RPMI7951 (cell line): ENCODE data around the gene SYNPO2L. TPM values are rescaled to one million over a fixed set of nuclear protein-coding genes. Genes with fewer than 3 reads are reported as not detected.
"Not testable (repeated sequence)": the region's sequence is repeated elsewhere in the genome, so short reads cannot be mapped to it uniquely, and the experiment has no call there.

Experiments
- DNase-seq: peaks from one replicate; pipeline ENCODE4 v3.0.0-alpha.2; 2012; ENCODE audit warnings: low read depth
- total RNA-seq: library from RNA; depleted of rRNA; stranded (reverse); fragments of >200 nt; shearing (Covaris generic); gene quantifications from 2 replicates; pipeline ENCODE4 v1.2.3, GENCODE V29; 2014

Gene SYNPO2L
- total RNA-seq, 1 experiment from 2014 or later: not detected

DNA sequence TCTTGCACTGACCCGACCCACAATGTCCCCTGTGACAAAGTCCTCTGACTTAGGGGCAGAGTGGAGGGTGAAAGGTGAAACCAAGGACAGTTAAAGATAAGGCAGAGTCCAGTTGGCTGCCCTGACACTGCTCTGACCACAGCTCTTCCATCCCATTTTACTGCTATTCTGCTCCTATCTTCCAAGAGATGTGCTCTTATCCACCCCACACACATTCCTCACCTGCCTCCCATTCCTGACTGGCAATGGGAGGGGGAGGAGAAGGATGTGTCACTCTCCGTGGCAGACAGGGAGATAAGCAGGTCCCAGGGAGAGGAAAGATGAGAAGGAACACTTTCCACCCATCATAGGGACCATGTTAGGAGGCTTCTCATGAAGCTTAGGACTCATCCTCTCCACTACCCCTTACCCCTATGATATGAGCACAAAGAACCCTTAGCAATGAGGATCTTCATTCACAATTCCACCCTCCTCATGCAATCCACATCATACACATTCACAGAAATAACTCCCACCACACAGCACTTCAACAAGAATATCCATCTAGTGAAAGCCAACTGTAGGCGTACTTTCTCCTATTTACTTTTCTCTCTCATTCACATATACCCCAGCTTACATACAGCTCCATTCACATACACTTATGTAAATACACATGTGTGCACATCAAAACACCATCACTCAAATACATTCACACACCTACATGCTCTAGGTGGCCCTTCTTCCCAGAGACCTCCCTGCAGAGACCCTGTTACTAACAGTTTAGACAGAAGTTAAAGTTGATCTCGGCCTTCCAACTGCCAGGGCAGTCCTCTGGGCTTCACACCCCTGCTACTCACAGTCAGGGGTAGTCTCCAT is 6.6 kb downstream of the SYNPO2L start:
- no peak for DNase-seq

DNA sequence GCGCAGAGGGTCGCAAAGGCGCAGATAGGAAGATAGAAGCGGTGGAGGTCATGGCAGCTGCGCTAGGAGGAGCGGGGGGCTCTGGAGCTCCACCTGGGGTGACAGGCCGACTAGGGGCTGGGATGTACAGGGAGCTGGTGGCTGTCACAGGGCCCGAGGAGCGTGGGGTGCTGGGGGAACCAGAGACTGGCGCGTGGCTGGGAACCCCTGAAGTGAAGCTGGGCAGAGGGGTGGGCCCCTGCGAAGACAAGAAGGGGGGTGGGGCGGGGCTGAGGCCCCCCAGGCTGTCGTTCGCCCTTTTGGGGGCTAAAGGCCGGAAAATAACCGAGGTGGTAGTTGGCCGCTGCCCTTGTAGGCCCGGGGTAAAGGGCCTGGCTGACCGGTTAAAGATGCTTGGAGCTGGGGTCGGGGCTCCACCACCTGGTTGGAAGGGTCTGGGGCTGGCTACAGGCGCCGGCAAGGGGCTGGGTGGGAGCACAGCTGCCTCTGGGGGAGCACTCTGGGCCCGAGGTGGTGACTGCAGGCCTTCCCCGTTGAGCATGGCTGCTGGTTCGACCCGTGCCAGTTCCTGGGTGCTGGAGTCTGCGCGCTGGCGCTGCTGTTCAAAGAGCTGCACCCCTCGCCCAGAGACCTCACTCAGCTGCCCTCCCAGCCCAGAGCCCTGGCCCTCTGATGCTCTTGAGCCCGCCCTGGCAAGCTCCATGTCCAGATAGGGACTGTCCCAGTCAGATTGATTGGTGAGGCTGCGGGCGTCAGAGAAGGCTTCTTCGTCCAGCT is 7.8 kb downstream of the SYNPO2L start:
- DNase-seq: no peak

DNA sequence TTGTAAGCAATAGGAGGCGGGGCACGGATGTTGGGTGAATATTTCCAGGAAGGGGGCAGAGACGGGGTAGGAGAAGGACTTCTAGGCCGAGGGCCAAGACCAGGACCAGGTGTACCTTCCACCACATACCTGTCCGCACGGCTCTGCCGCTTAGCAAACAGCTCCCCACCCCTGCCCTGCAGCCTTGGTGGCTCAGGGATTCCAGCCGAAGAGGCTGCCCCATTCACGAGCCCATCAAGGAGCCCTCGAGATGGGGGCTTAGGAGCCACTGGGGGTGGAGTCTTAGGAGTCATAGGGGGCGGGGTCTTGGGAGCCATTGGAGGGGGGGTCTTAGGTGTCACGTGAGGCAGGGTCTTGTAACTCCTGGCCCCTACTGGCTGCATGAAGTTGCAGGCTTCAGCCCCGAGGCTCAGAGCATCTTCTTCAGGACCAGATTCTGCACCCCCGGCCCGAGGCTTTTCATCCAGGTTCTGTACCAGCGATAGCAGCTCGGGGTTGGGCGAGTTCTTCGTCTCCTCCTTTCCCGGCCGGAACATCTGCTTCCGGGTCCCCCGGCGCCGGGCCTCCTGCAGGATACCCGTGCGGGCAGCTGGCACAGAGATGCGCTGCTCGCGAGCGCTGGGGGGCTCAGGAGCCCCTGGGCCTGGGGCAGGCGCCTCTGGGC is 8.5 kb downstream of the SYNPO2L start:
- no peak for DNase-seq

DNA sequence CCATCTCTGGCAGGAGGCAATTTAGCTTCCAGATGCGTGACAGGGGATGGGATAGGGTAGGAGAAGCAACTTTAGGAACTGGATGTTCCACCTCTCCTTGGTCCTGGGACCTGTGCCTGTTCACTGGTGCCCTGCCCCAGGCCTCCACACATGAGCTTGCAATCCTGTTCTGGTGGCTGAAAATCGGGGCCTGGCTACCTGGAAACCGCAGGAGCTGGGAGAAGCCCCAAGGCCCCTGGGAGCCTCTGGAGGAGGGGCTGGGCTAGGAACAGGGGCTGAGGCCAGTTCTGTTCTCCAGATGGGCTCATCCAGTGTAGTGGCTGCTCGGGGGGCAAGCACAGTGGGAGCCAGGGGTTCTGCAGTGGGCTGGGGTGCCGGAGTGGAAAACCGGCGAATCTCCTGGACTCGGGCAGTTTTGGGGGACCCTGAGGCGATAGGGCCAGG is 9.2 kb downstream of the SYNPO2L start:
- DNase-seq: no peak

DNA sequence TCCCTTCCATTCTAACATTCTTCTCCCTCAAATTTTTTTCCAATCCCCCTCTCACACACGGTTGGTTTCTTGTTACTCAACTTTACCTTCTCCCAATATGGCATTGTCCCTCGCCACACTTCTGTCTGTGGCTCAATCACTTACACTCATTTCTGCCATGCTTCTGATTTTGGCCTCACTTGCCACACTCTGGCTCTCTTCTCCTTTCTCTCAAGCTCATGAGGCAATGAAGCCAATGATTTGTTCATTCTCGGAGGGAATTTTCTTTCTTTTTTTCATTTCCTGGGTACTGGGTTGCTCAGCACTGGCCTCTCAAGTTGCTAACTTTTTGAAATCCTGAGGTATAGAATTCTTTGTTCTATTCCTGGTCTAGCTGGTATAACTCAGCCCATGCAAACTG is 10.6 kb downstream of the SYNPO2L start:
- no peak for DNase-seq

DNA sequence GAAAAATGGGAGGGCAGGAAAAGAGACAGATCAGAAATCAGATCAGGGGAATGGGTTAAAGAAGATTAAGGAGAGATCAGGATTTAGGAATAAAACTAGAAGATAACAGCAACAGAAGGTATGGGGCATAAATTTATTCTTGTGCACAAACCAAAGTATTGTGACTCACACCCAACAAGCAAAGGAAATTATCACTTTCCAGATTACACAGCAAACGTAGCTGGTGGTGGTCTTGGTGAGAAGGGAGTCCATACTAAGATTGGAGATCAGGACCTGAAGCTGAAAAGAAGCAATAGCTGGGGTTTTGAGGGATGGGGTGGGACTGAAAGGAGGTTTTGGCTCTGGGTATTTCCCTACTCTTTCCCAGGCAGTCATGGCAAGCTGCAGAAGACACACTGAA is 11.1 kb downstream of the SYNPO2L start:
- no peak for DNase-seq

DNA sequence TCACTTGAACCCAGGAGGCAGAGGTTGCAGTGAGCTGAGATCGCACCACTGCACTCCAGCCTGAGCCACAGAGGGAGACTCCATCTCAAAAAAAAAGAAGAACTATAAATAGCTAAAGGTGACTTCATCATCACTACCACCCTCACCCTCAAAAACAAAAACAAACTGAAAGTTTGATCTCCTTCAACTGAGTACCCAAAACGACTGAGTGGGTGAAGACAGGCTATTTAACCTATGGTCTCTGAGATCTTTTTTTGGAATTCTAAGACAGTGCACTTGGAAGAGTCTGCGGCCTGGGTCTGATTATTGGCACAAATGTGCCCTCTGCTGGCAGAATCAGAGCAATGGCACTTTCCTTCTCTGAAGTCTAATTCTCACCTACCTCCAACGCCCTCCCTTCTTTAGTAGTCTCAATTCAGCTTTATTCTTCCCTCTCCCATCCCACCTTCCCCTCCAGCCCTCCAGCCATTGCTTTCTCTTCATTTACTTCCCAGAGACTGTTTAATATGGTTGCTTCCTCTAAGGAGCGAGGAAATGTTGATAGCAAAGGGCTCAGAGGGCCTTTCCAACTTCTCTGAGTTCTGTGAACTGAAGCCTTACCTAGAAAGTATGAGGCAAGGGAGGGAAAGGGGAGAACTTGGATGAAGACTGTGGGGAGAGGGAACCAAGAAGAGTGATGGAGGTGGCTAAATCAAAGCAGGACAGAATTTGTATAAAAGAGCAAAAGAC is 11.7 kb downstream of the SYNPO2L start:
- peak; percentile 56 for DNase-seq

DNA sequence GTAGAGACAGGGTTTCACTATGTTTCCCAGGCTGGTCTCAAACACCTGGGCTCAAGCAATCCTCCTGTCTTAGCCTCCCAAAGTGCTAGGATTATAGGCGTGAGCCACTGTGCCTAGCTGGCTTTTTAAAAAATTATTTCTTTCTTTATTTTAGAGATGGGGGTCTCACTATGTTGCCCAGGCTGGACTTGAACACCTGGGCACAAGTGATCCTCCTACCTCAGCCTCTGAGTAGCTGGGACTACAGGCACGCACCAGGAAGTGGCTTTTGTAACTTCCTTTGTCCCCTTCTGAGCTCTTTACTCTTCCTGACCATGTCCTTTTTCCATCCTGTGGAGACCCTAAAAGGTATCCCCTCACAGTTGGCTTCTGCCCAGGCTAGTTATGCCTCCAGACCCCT is 12.5 kb downstream of the SYNPO2L start:
- DNase-seq: no peak

DNA sequence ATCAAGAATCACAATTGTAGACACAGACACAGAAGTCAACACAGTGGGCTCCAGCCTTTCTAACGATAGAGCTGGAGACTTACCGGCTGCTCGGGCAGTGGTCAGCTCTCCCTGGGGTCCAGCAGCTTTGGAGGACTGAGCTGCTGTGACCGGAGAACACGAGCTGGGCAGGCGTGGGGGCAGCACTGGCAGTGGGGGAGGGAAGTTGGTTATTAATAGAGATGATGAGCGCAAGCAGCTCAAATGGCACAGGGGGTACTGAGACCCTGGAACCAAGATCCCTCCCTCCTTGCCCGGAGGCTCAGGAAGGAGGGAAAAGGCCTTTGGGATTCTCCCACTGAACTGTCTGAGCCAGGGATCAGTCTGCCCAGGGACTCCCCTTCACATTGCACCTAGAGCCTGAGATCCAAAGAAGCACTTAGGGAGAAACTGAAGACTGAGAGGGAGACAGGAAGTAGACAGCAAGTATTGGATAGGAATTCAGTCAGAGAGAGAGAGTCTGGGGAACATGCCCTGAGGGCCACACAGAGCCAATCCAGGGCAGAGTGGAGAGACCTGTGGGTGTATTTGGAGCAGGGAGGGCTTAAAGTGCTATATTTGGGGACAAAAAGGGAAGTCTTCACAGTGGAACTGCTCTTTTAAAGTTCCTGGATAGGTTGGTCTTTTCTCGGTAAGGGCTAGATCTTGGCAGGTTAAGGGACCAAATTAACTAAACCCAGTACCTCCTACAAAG is 14.3 kb downstream of the SYNPO2L start, which contains the start of gene MYOZ1:
Gene MYOZ1 (minus strand): TSS at position 147 of the 733 bp plus-strand sequence. CDS start 1,457 bp downstream, outside the sequence.
- DNase-seq: peak; percentile 36

DNA sequence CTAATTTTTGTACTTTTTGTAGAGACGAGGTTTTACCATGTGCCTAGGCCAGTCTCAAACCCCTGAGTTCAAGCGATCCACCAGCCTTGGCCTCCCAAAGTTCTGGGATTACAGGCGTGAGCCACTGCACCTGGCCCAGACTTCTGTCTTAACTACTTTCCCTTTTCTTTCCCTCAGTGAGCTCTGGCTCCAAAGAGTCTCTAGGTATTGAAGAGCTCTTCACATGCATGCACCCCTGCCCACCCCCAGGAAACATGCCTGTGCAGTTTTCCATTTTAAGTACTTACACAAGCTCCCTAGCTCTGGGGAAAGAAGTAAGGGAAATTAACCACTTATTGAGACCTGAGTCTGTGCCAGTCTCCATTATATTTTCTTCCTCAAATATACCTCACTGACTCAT is 16.5 kb downstream of the SYNPO2L start:
- DNase-seq: no peak

DNA sequence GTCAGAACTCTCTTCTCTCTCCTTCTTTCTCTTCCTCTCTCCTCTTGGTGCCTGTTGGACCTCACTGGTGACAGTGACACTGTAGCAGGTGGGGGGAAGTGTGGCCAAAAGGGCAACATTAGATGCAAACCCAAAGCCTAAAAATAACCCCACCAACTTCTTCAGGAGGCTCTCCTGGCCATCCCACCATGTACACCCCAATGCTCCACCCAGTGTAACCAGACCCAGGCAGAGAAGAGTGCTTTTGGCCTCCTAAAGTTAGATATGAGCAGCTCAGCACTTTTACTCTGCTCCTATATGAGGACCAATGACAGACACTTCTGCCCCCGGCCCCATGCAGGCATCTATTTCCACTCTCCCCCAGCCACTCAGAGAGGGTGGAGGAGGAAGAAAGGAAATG is 20.0 kb downstream of the SYNPO2L start:
- no peak for DNase-seq

DNA sequence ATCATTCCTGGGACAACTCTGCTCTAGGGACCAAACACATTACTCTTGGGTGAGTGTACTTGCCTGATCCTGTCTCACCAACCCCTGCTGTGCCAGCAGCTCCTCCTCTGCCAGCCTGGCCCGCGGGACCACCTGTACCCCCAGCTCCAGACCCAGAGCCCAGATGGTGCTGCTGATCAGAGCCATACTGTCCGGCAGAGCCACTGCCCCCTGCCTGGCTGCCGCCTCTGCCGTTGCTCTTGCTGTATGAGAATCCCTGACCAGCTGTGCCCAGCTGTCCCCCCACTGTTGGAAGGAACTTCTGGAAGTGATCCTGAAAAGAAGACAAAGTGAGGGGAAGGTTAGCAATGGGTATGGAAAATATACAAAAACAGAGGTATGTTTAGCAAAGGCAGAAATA is 21.4 kb downstream of the SYNPO2L start:
- DNase-seq: no peak

DNA sequence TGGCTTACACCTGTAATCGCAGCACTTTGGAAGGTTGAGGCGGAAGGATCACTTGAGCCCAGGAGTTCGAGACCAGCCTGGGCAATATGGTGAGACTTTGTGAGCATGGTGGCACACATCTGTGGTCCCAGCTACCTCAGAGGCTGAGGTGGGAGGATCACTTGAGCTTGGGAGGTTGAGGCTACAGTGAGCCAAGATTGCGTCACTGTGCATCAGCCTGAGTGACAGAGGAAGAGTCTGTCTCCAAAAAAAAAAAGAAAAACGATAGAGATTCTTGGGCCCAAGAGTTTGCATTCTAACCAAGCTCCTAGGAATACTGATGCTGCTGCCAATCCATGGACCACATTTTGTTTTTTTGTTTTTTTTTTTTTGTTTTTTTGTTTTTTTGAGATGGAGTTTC is 26.7 kb downstream of the SYNPO2L start:
- DNase-seq: no peak

DNA sequence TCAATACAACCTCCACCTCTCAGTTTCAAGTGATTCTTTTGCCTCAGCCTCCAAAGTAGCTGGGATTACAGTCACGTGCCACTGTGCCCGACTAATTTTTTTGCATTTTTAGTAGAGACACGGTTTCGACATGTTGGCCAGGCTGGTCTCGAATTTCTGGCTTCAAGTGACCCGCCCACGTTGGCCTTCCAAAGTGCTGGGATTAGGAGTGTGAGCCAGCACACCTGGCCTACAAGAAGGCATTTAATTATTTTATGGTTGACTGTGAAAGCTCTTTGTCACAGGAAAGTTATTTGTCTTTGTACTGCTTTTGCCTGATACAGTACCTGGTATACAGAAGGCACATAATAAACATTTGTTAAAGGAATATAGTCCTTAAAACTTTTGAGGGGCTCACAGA is 27.4 kb downstream of the SYNPO2L start:
- no peak for DNase-seq

DNA sequence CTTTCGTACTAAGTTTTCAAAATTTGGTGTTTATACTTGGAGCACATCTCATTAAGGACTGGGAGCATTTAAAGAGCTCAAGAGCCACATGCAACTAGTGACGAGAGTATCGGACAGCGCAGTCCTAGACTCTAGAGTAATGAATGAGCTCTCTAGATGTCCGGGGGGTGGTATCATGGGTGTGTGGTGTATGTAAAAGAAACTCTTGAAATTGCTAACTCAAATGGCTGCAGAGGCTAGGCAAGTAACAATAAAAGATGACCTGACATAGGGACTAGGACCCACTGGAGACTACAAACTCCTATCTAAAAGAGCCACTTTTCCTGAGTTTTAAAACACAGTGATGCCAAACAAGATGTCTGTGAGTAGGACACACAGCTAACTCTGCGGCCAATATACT is 28.5 kb downstream of the SYNPO2L start:
- no peak for DNase-seq

DNA sequence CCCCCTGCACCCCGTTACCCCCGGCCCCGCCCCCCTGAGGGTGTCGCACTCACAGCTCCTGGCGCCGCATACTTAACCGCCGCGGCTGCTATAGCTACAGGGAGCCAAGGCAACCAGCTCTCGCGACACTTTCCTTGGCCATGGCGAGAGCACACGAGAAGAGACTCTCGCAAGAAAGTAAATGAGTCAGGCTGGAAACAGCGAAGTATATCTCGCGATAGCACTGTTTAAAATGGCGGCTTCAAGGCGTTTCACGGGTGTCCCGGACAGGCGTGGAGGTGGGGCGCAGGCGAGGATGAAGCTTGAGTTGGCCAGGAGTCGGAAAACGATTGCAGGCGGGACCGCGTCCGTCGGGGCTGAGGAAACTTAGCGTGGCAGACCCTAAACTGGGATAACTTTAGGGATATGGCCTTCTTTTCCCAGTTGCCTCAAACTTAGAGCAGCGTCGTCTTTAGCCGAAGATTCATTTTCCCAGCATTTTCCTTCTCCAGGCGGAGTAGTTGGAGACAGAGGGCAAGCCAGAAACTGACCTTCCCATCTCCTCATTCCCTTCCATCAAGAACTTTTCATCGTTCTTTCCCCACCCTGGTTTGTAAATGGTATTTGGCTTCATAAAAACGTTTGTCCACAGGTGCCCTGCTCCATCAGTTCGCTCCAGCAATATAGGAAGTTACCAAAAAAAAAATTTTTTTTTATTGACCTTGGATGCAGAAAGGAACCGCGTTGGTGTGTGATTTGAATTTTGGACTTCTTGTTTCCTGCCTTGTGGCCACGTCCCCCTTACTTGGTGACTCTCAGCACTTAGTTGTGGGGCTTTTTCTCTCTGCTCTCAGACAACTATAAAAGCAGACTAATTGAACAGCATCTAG is 29.7 kb downstream of the SYNPO2L start:
- peak; percentile 95 for DNase-seq

DNA sequence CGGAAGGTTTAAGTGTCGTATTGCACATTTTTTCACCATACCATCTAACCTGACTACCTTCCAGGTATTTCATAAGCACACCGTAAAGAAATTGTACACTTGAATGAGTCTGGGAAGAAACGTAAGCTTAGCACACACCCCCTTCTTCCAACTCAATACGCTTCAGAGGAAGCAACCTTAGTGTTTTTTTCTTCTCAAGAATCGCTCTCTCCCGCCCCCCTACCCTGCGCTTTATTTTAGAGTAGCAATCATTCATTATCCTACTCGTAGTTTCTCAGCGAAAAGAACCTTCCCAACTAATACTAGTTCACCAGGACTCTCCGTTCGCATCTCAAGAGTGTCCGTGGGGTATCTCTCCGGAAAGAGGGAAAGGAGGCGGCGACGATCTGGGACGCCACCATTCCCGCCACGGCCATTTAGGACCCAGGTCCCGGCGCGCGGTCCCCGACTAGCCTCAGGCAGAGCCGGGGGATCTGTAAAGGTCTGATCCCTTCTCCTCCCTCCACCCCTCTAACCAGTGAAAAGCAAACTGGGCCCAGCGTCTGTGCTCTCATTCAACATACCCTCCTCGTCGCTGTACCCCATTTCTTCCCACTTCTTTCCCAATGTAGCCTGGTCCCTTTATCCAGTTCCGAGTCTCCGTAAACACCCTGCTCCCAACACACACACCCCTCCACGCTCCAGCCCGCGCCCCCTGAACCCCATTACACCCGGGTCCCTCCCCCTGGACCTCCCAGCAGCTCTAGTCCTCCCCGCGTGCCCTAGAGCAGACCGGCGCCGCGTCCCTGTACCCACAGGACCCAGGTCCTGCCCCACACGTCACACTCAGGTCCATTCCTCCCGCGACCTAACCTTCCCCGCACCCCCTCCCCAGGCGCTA is 30.6 kb downstream of the SYNPO2L start:
- peak; percentile 24 for DNase-seq

DNA sequence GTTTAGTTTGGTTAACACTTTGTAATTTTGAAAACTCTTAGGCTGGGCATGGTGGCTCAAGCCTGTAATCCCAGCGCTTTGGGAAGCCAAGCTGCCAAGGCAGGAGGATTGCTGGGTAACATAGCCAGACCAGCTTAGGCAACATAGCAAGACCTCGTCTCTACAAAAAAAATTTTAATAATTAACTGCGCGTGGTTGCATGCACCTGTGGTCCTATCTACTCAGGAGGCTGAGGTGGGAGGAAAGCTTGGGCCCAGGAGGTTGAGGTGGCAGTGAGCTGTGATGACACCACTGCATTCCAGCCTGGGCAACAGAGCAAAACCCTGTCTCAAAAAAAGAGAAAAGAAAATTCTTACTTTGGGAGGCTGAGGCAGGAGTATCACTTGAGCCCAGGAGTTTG is 32.8 kb downstream of the SYNPO2L start:
- no peak for DNase-seq

DNA sequence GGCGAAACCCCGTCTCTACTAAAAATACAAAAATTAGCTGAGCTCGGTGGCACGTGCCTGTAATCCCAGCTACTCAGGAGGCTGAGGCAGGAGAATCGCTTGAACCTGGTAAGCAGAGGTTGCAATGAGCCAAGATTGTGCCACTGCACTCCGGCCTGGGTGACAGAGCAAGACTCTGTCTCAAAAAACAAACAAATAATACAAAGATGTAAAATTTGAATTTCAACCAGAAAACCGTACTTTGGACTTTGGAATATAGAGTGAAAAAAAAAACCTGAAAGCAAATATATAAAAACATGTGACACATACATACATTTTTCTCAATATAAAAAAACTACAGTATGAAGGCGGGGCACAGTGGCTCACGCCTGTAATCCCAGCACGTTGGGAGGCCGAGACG is 34.9 kb downstream of the SYNPO2L start:
- DNase-seq: not testable (repeated sequence)
